Fibroblast of the conjunctiva (primary cell): ENCODE results near the gene CMA1.

ENCODE experiments used
- DNase-seq: peaks from one replicate; pipeline ENCODE4 v3.0.0-alpha.2; 2010; ENCODE audit warnings: low read depth

CMA1 gene

GRCh38 chr14:24465805-24466204 is 42.3 kb downstream of the CMA1 start:
- DNase-seq: no peak

GRCh38 chr14:24465368-24465767 is 42.7 kb downstream of the CMA1 start:
- no peak for DNase-seq

GRCh38 chr14:24463884-24464785 is 43.9 kb downstream of the CMA1 start:
- DNase-seq: no peak

- DNase-seq: no peak
Measured at GRCh38 chr14:24463017-24463883, 44.8 kb downstream of the CMA1 start.

- DNase-seq: no peak
Measured at GRCh38 chr14:24461336-24461735, 46.7 kb downstream of the CMA1 start.

GRCh38 chr14:24459331-24459730 is 48.7 kb downstream of the CMA1 start:
- DNase-seq: no peak

- DNase-seq: no peak
Measured at GRCh38 chr14:24458736-24459135, 49.3 kb downstream of the CMA1 start.

GRCh38 chr14:24456980-24457379 is 51.1 kb downstream of the CMA1 start:
- no peak for DNase-seq
